Ascending aorta (tissue), 2 donors: ENCODE data around the gene CDC123. TPM values are rescaled to one million over a fixed set of nuclear protein-coding genes. Genes with fewer than 3 reads are reported as not detected.

Experiments
- DNase-seq, 2 donors: peaks; one replicate each; pipeline ENCODE4 v3.0.0-alpha.2; 2019; ENCODE audit warnings: low spot score in 2 of 2
- H3K27ac ChIP-seq, 2 donors: fragments of 200-600 bp; sonication (generic); one replicate each; pipeline ENCODE4 v1.5.1; 2016 to 2017; ENCODE audit warnings: mild to moderate bottlenecking in 1 of 2
- H3K27me3 ChIP-seq: fragments of 200-600 bp; sonication (generic); one replicate; pipeline ENCODE4 v1.5.1; 2017
- H3K36me3 ChIP-seq, 2 donors: fragments of 200-600 bp; sonication (generic); one replicate each; pipeline ENCODE4 v1.5.1; 2016
- H3K4me1 ChIP-seq, 2 donors: fragments of 200-600 bp; sonication (generic); one replicate each; pipeline ENCODE4 v1.5.1; 2016 to 2017; ENCODE audit warnings: mild to moderate bottlenecking in 1 of 2
- H3K4me3 ChIP-seq, 2 donors: fragments of 200-600 bp; sonication (generic); one replicate each; pipeline ENCODE4 v1.5.1; 2016 to 2017; ENCODE audit warnings: mild to moderate bottlenecking in 1 of 2
- H3K9me3 ChIP-seq, 2 donors: fragments of 200-600 bp; sonication (generic); one replicate each; pipeline ENCODE4 v1.5.1; 2016
- intact Hi-C: fragments of 100-400 bp; cut with DNase I; formaldehyde crosslinking; loops from one replicate; pipeline ENCODE4 v1.15.1; 2023
- total RNA-seq: library from RNA; depleted of rRNA; stranded (reverse); fragments of >200 nt; gene quantifications from one replicate; pipeline ENCODE4 v1.1.0, GENCODE V29; 2016
- TF ChIP-seq, protein P1 (sequence below), 3 experiments: fragments of 200-600 bp in 2 of 3; fragments of 450-650 bp in 1 of 3; sonication (generic) in 2 of 3; IDR thresholded peaks; one replicate each; pipeline ENCODE4 v1.5.1; 2016 to 2019; ENCODE audit warnings: antibody characterized with exemption in 3 of 3, mild to moderate bottlenecking in 1 of 3, moderate library complexity in 1 of 3

CDC123 gene
- total RNA-seq, 1 donor from 2014 or later = 33.2 TPM

DNA sequence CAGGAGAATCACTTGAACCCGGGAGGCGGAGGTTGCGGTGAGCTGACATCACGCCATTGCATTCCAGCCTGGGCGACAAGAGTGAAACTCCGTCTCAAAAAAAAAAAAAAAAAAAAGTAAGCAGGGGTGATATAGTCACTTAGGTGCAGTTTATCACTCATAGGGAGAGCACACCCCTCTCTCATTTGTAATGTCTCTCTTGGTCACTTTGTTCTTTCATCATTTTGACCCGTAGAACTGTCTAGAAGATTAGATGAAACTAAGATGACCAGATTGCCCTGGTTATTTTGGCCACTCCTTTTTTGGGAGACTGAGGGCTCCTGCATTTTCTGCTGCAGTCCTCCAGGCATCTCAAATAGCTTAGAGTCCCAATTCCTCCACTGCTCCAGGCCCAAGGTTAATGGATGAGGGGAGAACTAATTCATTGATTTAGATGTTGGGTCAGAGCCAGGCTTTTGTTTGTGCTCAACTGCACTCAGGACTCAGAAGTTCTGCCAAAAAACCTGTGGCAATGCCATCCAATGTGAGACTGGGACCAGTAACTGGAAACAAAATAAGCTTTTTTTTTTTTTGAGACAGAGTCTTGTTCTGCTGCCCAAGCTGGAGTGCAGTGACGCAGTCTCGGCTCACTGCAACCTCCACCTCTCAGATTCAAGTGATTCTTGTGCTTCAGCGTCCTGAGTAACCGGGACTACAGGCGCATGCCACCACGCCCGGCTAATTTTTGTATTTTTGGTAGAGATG, 103.4 kb downstream of the CDC123 start:
- no peaks in the 10 kb centered on the region for H3K4me1 ChIP-seq
- no peaks in the 10 kb centered on the region for H3K36me3 ChIP-seq
- TF ChIP-seq, protein P1, sequence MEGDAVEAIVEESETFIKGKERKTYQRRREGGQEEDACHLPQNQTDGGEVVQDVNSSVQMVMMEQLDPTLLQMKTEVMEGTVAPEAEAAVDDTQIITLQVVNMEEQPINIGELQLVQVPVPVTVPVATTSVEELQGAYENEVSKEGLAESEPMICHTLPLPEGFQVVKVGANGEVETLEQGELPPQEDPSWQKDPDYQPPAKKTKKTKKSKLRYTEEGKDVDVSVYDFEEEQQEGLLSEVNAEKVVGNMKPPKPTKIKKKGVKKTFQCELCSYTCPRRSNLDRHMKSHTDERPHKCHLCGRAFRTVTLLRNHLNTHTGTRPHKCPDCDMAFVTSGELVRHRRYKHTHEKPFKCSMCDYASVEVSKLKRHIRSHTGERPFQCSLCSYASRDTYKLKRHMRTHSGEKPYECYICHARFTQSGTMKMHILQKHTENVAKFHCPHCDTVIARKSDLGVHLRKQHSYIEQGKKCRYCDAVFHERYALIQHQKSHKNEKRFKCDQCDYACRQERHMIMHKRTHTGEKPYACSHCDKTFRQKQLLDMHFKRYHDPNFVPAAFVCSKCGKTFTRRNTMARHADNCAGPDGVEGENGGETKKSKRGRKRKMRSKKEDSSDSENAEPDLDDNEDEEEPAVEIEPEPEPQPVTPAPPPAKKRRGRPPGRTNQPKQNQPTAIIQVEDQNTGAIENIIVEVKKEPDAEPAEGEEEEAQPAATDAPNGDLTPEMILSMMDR (IDR thresholded peaks at IDR 0.05) = no peak
- H3K27me3 ChIP-seq = no peaks in the 10 kb centered on the region
- intact Hi-C loops = no loop called here
- no peak overlapping the region for H3K4me3 ChIP-seq
- H3K9me3 ChIP-seq = no peaks in the 10 kb centered on the region
- H3K27ac ChIP-seq = no peak overlapping the region
- DNase-seq = no peak

Other genes with a start within 250 kb of the CDC123 start
- 7.9 TPM for gene UPF2, start 153.4 kb upstream of the CDC123 start, total RNA-seq
- gene DHTKD1, start 127.2 kb upstream of the CDC123 start, total RNA-seq = 12.6 TPM
- 1.9 TPM for gene SEC61A2, start 66.5 kb upstream of the CDC123 start, total RNA-seq
- 10.2 TPM for gene NUDT5, start 297 bp upstream of the CDC123 start, total RNA-seq
- 4.2 TPM for gene CAMK1D, start 153.4 kb downstream of the CDC123 start, total RNA-seq